ENCODE data around the gene MBTPS2. TPM values are rescaled to one million over a fixed set of nuclear protein-coding genes. Genes with fewer than 3 reads are reported as not detected.

Gene MBTPS2
- total RNA-seq, 2 experiments from 2014 or later = 3.1 to 15.8 TPM

DNA sequence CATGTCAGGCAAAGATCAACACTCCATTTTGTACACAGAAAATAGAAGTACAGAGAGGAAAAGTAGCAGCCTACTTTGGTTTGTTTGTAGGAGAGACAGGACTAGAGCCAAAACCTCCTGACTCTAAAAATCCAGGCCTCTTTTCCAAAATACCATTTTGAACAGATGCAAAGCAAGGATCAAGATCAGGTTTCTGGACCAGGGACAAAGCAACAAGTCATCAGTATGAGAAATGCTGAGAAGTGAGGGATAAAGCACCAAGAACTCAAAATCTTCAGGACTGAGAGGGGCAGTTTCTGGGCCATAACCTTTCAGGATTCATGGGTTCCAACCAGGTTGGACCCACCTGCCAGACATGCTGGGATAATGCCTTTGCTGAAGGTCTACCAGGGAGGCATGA lies 36.6 kb upstream of the MBTPS2 start:
- no peak overlapping the region for H3K27ac ChIP-seq (ENCODE audit: low read depth, low read length, poor library complexity, severe bottlenecking)
- H3K36me3 ChIP-seq (ENCODE audit: insufficient read depth, low read length) = no peaks in the 10 kb centered on the region
- no TSS peak for BruUV-seq (replicated peaks)
- H3K4me1 ChIP-seq (ENCODE audit: insufficient read depth, low read length, poor library complexity, severe bottlenecking) = no peaks in the 10 kb centered on the region
- POLR2A ChIA-PET = no interaction called here
- no peak overlapping the region for H2AFZ ChIP-seq (ENCODE audit: low read length)
- CTCF ChIA-PET (ENCODE audit: unreplicated experiment) = no interaction called here
- TF ChIP-seq EZH2phosphoT487 (IDR thresholded peaks at IDR 0.05; ENCODE audit: borderline replicate concordance, low read depth, low read length) = no peak
- TF ChIP-seq, protein P1, sequence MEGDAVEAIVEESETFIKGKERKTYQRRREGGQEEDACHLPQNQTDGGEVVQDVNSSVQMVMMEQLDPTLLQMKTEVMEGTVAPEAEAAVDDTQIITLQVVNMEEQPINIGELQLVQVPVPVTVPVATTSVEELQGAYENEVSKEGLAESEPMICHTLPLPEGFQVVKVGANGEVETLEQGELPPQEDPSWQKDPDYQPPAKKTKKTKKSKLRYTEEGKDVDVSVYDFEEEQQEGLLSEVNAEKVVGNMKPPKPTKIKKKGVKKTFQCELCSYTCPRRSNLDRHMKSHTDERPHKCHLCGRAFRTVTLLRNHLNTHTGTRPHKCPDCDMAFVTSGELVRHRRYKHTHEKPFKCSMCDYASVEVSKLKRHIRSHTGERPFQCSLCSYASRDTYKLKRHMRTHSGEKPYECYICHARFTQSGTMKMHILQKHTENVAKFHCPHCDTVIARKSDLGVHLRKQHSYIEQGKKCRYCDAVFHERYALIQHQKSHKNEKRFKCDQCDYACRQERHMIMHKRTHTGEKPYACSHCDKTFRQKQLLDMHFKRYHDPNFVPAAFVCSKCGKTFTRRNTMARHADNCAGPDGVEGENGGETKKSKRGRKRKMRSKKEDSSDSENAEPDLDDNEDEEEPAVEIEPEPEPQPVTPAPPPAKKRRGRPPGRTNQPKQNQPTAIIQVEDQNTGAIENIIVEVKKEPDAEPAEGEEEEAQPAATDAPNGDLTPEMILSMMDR (conservative IDR thresholded peaks at IDR 0.05; ENCODE audit: low read length) = no peak
- intact Hi-C loops (cut with micrococcal nuclease; ENCODE audit: unreplicated experiment) = no loop called here
- no peaks in the 10 kb centered on the region for H4K20me1 ChIP-seq (ENCODE audit: insufficient read depth, low read length)
- no peaks in the 10 kb centered on the region for H3K9me3 ChIP-seq (ENCODE audit: low read length)
- DNase-seq (ENCODE audit: low spot score) = no peak
- H3K4me2 ChIP-seq (ENCODE audit: low read length) = no peak overlapping the region
- no peaks in the 10 kb centered on the region for H3K9me2 ChIP-seq (ENCODE audit: insufficient read depth, low read length)
- H3K4me3 ChIP-seq (ENCODE audit: low read depth, low read length, poor library complexity, severe bottlenecking) = no peak overlapping the region
- no peaks in the 10 kb centered on the region for H3K79me2 ChIP-seq (ENCODE audit: insufficient read depth, low read depth, low read length)

DNA sequence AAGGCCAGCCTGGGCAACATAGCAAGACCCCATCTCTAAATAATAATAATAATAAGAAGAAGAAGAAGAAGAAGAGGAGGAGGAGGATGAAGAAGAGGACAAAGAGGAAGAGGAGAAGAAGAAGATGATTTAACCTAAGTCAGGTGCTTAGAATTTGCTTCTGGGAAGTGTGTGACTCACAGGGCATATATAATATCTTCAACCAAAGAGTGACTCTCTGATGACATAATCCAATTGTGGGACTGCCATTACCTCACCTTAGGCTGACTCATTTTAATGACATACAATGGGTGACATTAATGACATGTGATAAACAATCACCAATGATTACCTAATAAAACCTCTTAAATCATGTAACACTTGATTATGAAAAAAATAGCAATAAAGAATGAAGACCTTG lies 32.7 kb upstream of the MBTPS2 start:
- CTCF ChIA-PET (ENCODE audit: unreplicated experiment) = no interaction called here
- Histone ChIP-seq H4K20me1 (ENCODE audit: insufficient read depth, low read length) (no peaks in the 10 kb centered on the region), H3K9me3 (ENCODE audit: low read length) (no peaks in the 10 kb centered on the region), H3K9me2 (ENCODE audit: insufficient read depth, low read length) (no peaks in the 10 kb centered on the region), H3K79me2 (ENCODE audit: insufficient read depth, low read depth, low read length) (no peaks in the 10 kb centered on the region), H3K4me2 (ENCODE audit: low read length) (no peak overlapping the region), H3K36me3 (ENCODE audit: insufficient read depth, low read length) (no peaks in the 10 kb centered on the region), H3K4me1 (ENCODE audit: insufficient read depth, low read length, poor library complexity, severe bottlenecking) (no peaks in the 10 kb centered on the region), H3K4me3 (ENCODE audit: low read depth, low read length, poor library complexity, severe bottlenecking) (no peak overlapping the region), H2AFZ (ENCODE audit: low read length) (no peak overlapping the region), H3K27ac (ENCODE audit: low read depth, low read length, poor library complexity, severe bottlenecking) (no peak overlapping the region)
- POLR2A ChIA-PET = no interaction called here
- intact Hi-C loops (cut with micrococcal nuclease; ENCODE audit: unreplicated experiment) = no loop called here
- TF ChIP-seq, protein P1 (conservative IDR thresholded peaks at IDR 0.05; ENCODE audit: low read length) = no peak
- TF ChIP-seq EZH2phosphoT487 (IDR thresholded peaks at IDR 0.05; ENCODE audit: borderline replicate concordance, low read depth, low read length) = no peak
- no peak for DNase-seq (ENCODE audit: low spot score)
- no TSS peak for BruUV-seq (replicated peaks)

DNA sequence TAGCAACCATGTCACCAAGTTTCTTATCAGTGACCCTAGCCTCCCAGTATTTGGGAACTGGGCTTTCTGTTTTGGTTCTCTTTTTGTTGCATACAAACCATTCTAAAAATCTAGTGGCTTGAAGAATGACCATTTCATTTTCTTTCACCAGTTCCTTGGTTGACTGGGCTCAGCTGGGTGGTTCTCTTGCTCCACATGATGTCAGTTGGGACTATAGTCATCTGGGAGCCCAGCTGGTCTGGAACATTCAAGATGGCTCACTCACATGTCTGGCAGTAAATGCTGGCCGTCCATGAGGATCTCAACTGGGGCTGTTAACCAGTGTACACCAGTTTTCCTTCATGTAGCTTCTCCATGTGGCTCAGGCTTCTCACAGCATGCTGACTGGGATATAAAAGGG lies 27.6 kb upstream of the MBTPS2 start:
- Histone ChIP-seq H3K4me1 (ENCODE audit: insufficient read depth, low read length, poor library complexity, severe bottlenecking) (no peaks in the 10 kb centered on the region), H3K79me2 (ENCODE audit: insufficient read depth, low read depth, low read length) (no peaks in the 10 kb centered on the region), H4K20me1 (ENCODE audit: insufficient read depth, low read length) (no peaks in the 10 kb centered on the region), H3K9me3 (ENCODE audit: low read length) (no peaks in the 10 kb centered on the region), H2AFZ (ENCODE audit: low read length) (no peak overlapping the region), H3K9me2 (ENCODE audit: insufficient read depth, low read length) (no peaks in the 10 kb centered on the region), H3K27ac (ENCODE audit: low read depth, low read length, poor library complexity, severe bottlenecking) (no peak overlapping the region), H3K36me3 (ENCODE audit: insufficient read depth, low read length) (no peaks in the 10 kb centered on the region), H3K4me3 (ENCODE audit: low read depth, low read length, poor library complexity, severe bottlenecking) (no peak overlapping the region), H3K4me2 (ENCODE audit: low read length) (no peak overlapping the region)
- TF ChIP-seq EZH2phosphoT487 (IDR thresholded peaks at IDR 0.05; ENCODE audit: borderline replicate concordance, low read depth, low read length) = no peak
- TF ChIP-seq, protein P1 (conservative IDR thresholded peaks at IDR 0.05; ENCODE audit: low read length) = no peak
- intact Hi-C loops (cut with micrococcal nuclease; ENCODE audit: unreplicated experiment) = no loop called here
- CTCF ChIA-PET (ENCODE audit: unreplicated experiment) = no interaction called here
- no peak for DNase-seq (ENCODE audit: low spot score)
- POLR2A ChIA-PET = no interaction called here
- BruUV-seq (replicated peaks) = no TSS peak

Measured in OCI-LY7 (cell line).